BLaER1 treated with 17β-estradiol and CSF1 and Interleukin-3, amounts not matched to agents 10 nM and 100 nM (cell line): ENCODE results near the gene NRN1.
"Not testable (repeated sequence)": the region's sequence is repeated elsewhere in the genome, so short reads cannot be mapped to it uniquely, and the experiment has no call there.

Source experiments
- H3K27ac ChIP-seq, 11 experiments: shearing (Covaris generic); formaldehyde crosslinking; 2 replicates each; pipeline ENCODE4 v1.8.1; 2022
- H3K27me3 ChIP-seq, 11 experiments: shearing (Covaris generic); formaldehyde crosslinking; 2 replicates each; pipeline ENCODE4 v1.8.1; 2022
- H3K36me3 ChIP-seq, 11 experiments: shearing (Covaris generic); formaldehyde crosslinking; 2 replicates each; pipeline ENCODE4 v1.8.1; 2022
- H3K4me1 ChIP-seq, 10 experiments: shearing (Covaris generic); formaldehyde crosslinking; 2 replicates each; pipeline ENCODE4 v1.8.1; 2022
- H3K4me2 ChIP-seq, 11 experiments: shearing (Covaris generic); formaldehyde crosslinking; 2 replicates each; pipeline ENCODE4 v1.8.1; 2022
- H3K4me3 ChIP-seq, 10 experiments: shearing (Covaris generic); formaldehyde crosslinking; 2 replicates each; pipeline ENCODE4 v1.8.1; 2022
- H3K9ac ChIP-seq, 11 experiments: shearing (Covaris generic); formaldehyde crosslinking; 2 replicates each; pipeline ENCODE4 v1.8.1; 2022
- H3K9me3 ChIP-seq, 11 experiments: shearing (Covaris generic); formaldehyde crosslinking; replicated peaks in 1 of 11; 2 replicates each; pipeline ENCODE4 v1.8.1; 2022
- H4K20me1 ChIP-seq, 11 experiments: shearing (Covaris generic); formaldehyde crosslinking; 2 replicates each; pipeline ENCODE4 v1.8.1; 2022
- Cebpa-rat ChIP-seq, 11 experiments: shearing (Covaris generic); IDR thresholded peaks; 2 replicates each; pipeline ENCODE4 v1.8.1; 2022

NRN1 gene

DNA sequence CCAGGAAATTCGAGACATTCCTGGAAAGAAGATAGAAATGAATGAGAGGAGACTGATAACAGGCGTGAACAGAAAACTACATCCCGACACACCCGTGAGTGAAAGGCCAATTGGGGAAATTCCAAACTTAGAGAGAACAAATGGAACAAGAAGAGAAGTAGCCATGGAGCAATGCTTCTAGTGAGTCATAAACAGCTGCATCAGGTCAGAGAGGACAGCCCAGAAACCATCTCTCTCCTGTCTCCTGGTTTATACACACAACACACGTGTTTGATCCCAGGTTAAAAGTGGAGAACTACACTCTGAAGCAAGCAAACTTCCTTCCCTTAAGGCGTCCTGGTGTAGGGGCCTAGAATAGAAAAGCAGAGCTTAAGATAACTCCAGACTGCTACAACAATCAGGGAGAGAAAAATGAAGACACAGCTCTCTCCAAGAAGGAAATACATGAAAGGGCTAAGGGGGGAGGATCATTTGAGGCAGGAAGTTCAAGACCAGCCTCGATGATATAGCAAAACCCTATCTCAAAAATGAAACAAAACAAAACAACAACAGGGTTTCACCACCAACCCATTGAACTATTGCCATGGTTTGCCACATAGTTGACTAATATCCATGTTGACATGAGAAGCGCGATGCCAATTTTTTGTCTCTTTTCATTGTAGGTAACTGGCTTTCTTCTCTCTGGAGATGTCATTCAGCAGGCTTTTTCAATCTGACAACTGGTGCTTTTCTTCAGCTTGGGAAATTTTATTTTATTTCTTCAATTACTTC lies 26.9 kb downstream of the NRN1 start:
- H3K9ac ChIP-seq, result peak overlapping the region in 3 of 11 experiments; percentile 31 to 55 (median 45); a peak in 5 of 22 replicates
- peaks cover 0 to 9% (median 0%) of the 10 kb centered on the region in 11 experiments; a peak in 2 of 22 replicates for H3K9me3 ChIP-seq
- H3K36me3 ChIP-seq, result no peaks in the 10 kb centered on the region
- H4K20me1 ChIP-seq, result no peaks in the 10 kb centered on the region
- no peaks in the 10 kb centered on the region for H3K27me3 ChIP-seq
- peak overlapping the region in 9 of 11 experiments; percentile 17 to 82 (median 56); a peak in 15 of 22 replicates for H3K27ac ChIP-seq
- peak overlapping the region in 10 of 11 experiments; percentile 4 to 78 (median 48); a peak in 16 of 22 replicates for H3K4me2 ChIP-seq
- TF ChIP-seq Cebpa-rat (IDR thresholded peaks at IDR 0.05), result peak in 4 of 11 experiments; percentile 27 to 69 (median 55); a peak in 4 of 22 replicates
- no peak overlapping the region for H3K4me3 ChIP-seq
- H3K4me1 ChIP-seq, result peaks cover 6 to 34% (median 11%) of the 10 kb centered on the region in 10 experiments; a peak in 17 of 20 replicates

DNA sequence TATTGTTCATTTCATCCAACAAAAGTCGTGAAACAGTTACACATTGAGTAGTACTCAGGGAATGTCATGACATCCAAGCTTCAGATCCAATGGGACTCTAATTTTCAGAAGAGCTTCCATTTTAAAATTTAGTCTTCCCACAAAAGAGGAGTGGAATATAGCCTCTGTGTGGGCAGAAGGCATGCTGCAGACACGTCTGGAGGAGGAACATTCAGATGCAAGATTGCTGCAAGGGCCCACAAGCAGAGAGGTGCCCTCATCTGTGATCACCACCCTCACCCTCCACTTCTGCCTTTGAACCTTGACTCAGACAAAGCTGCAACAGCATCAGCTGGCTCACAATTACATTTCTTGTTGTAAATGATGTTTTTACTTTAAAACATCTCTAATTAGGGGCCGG lies 29.9 kb downstream of the NRN1 start:
- no peak for TF ChIP-seq Cebpa-rat (IDR thresholded peaks at IDR 0.05)

DNA sequence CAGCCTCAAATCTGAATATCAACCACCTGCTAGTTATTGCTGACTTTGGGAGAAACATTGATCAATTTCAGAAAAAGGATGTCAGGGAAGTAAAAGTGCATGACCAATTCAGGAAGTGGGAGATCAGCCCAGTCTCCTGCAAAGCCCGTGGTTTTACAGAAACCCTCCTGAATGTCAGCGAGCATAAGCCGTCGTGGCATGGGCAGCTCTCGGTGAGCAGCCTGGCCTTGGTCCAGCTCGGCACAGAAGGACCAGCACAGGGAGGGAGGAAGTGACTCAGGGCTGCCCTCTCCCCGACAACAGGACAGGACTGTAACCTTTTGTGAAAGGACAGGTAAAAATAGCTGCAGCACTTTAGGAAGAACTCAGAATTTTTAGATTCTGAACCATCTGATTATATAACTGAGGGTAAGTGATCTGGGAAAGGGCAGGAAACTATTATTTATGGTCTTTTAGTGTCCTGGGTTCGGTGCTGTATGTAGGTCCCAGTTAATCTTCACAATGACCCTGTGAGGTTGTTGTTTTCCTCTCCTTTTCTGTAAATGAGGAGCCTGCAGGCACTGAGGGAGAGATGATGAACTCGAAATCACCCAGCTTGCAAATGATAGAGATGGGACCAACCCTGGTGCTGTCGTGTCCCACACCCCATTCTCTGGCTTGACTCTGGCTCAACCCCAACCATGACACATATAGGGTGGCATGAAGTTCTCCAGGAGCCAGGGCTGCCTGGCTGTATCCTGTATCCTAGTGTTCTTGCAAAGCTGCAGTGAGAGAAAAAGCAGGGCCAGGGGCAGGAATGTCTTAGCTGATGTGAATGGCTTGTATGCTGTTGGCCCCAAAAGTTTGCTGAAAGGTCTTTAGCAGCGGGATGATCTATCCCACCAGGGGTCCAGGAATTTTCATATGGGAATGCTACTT lies 37.6 kb downstream of the NRN1 start:
- Histone ChIP-seq H3K27me3 (no peaks in the 10 kb centered on the region), H3K9ac (no peak overlapping the region), H4K20me1 (no peaks in the 10 kb centered on the region), H3K4me1 (peaks cover 0 to 14% (median 7%) of the 10 kb centered on the region in 10 experiments; a peak in 11 of 20 replicates), H3K36me3 (no peaks in the 10 kb centered on the region), H3K9me3 (no peaks in the 10 kb centered on the region), H3K4me3 (no peak overlapping the region), H3K4me2 (peak overlapping the region in 7 of 11 experiments; percentile 13 to 64 (median 43); a peak in 11 of 22 replicates), H3K27ac (no peak overlapping the region)
- no peak for TF ChIP-seq Cebpa-rat (IDR thresholded peaks at IDR 0.05)

More for the DNA sequence above, 29.9 kb downstream of the NRN1 start:
- peaks cover 0 to 9% (median 0%) of the 10 kb centered on the region in 11 experiments; a peak in 2 of 22 replicates for H3K9me3 ChIP-seq
- no peak overlapping the region for H3K9ac ChIP-seq
- peaks cover 0 to 29% (median 11%) of the 10 kb centered on the region in 10 experiments; a peak in 12 of 20 replicates for H3K4me1 ChIP-seq
- H3K4me2 ChIP-seq, result no peak overlapping the region
- no peaks in the 10 kb centered on the region for H3K27me3 ChIP-seq
- no peak overlapping the region for H3K27ac ChIP-seq
- H3K4me3 ChIP-seq, result no peak overlapping the region
- H4K20me1 ChIP-seq, result no peaks in the 10 kb centered on the region
- no peaks in the 10 kb centered on the region for H3K36me3 ChIP-seq

DNA sequence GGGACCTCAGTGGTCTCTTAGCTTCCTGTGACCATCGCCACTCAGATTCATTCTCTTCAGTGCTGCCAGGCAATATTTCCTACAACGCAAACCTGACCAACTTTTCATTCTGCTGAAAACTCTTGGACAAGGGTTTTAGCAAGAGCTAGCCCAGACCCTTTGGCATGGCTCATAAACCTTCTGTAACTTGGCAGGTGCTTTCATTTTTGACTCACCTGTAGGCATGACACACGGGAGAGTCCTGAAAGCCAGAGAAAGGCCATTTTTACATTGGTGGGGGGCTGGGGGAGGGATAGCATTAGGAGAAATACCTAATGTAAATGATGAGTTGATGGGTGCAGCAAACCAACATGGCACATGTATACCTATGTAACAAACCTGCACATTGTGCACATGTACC lies 38.7 kb downstream of the NRN1 start:
- H3K36me3 ChIP-seq, H3K9ac ChIP-seq: not testable (repeated sequence)

DNA sequence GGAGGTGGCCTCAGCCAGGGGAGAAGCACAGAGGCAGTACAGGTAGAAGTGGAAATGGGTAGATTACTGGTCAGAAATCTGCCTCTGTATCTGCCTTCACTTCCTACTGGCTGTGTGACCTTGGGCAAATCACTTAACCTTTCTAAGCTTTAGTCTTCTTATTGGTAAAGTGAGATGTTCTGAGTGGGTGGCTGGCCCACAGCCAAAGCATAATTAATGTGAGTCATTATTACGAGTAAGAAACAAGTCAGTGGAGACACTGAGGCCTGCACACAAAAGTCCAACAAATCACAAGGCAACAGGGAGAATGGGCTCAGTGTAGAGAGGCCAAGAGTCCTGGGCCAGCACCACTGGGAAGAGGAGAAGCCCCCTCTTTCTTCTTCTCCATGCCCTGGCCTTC lies 39.1 kb downstream of the NRN1 start:
- no peak for TF ChIP-seq Cebpa-rat (IDR thresholded peaks at IDR 0.05)
- H3K9ac ChIP-seq, result no peak overlapping the region
- H3K27ac ChIP-seq, result no peak overlapping the region
- H3K9me3 ChIP-seq, result peaks cover 0 to 8% (median 3%) of the 10 kb centered on the region in 11 experiments; a peak in 6 of 22 replicates
- H3K4me2 ChIP-seq, result no peak overlapping the region
- H4K20me1 ChIP-seq, result no peaks in the 10 kb centered on the region
- H3K36me3 ChIP-seq, result no peaks in the 10 kb centered on the region
- H3K4me3 ChIP-seq, result no peak overlapping the region
- H3K4me1 ChIP-seq, result peaks cover 0 to 14% (median 7%) of the 10 kb centered on the region in 10 experiments; a peak in 11 of 20 replicates
- no peaks in the 10 kb centered on the region for H3K27me3 ChIP-seq

More for the DNA sequence above, 38.7 kb downstream of the NRN1 start:
- not testable (repeated sequence) for H3K27ac ChIP-seq, H3K4me3 ChIP-seq, H3K27me3 ChIP-seq, H4K20me1 ChIP-seq, H3K4me2 ChIP-seq, H3K9me3 ChIP-seq
- H3K4me1 ChIP-seq, result peaks cover 0 to 14% (median 7%) of the 10 kb centered on the region in 10 experiments; a peak in 11 of 20 replicates

DNA sequence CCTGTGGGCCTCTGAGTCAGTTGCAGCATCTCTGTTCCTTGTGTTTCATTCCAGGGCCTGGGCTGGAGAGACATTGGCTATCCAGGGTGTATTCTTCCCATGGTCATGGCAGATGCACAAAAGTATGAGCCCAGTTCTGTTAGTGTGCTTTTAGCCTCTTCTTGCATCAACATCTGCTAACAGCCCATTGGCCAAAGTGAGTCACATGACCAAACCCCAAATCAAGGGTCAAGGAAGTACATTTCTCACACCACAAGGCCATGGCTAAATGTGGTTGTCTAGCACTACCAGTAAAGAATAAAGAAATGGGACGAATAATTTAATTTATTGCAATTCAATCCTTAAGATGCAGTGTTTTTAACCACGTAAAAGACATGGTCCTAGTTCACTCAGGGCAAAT lies 43.9 kb downstream of the NRN1 start:
- no peak for TF ChIP-seq Cebpa-rat (IDR thresholded peaks at IDR 0.05)
- H3K4me1 ChIP-seq, result no peaks in the 10 kb centered on the region

DNA sequence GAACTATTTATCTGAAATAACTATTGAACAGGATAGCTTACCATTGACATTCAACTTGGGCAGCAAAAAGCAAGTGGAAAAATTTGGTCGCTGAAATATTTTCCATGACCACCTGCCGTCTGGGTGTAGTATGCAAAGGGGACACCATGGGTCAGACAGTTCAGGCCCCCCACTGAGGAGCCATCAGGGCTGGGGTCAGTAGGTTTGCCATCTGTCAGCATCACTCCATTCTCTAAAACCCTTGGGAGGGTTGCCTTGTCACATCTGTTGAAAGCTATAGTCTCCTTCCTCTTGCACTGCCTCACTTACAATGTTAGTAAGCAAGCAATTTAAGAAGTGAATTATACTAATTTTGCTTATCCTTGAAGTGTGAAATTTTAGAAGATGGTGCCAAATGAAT lies 44.9 kb downstream of the NRN1 start:
- Histone ChIP-seq H3K27me3 (no peaks in the 10 kb centered on the region), H4K20me1 (no peaks in the 10 kb centered on the region), H3K4me2 (no peak overlapping the region), H3K27ac (no peak overlapping the region), H3K9ac (no peak overlapping the region), H3K36me3 (no peaks in the 10 kb centered on the region), H3K9me3 (peaks cover 0 to 9% (median 4%) of the 10 kb centered on the region in 11 experiments; a peak in 6 of 22 replicates), H3K4me1 (no peaks in the 10 kb centered on the region), H3K4me3 (no peak overlapping the region)
- TF ChIP-seq Cebpa-rat (IDR thresholded peaks at IDR 0.05), result no peak

More for the DNA sequence above, 43.9 kb downstream of the NRN1 start:
- no peaks in the 10 kb centered on the region for H3K36me3 ChIP-seq
- H3K27me3 ChIP-seq, result no peaks in the 10 kb centered on the region
- no peak overlapping the region for H3K4me2 ChIP-seq
- no peak overlapping the region for H3K4me3 ChIP-seq
- peaks cover 0 to 9% (median 4%) of the 10 kb centered on the region in 11 experiments; a peak in 6 of 22 replicates for H3K9me3 ChIP-seq
- no peaks in the 10 kb centered on the region for H4K20me1 ChIP-seq
- H3K9ac ChIP-seq, result no peak overlapping the region
- no peak overlapping the region for H3K27ac ChIP-seq

DNA sequence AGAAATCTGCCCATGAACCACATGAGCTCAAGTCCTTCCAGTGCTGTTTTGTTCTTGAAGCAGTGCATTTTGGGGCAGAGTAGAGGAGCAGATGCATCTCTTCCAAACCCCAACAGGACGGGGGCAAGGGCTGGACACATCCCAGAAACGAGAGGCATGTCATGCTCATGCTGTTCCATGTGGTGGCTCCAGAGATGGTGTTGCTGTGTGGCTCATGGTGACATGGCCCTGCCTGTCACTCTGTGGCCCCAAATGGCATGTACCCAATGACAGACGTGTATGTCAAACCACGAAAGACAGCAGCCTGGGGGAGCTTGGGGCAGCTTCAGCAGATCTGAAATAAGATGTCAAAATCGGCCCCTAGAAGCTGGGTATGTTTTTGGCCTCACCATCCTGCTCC lies 46.3 kb downstream of the NRN1 start:
- Histone ChIP-seq H3K36me3 (no peaks in the 10 kb centered on the region), H3K4me1 (no peaks in the 10 kb centered on the region), H4K20me1 (no peaks in the 10 kb centered on the region), H3K4me3 (no peak overlapping the region), H3K9ac (no peak overlapping the region), H3K9me3 (peaks cover 0 to 9% (median 4%) of the 10 kb centered on the region in 11 experiments; a peak in 6 of 22 replicates), H3K4me2 (no peak overlapping the region), H3K27ac (no peak overlapping the region), H3K27me3 (no peaks in the 10 kb centered on the region)
- TF ChIP-seq Cebpa-rat (IDR thresholded peaks at IDR 0.05), result no peak

DNA sequence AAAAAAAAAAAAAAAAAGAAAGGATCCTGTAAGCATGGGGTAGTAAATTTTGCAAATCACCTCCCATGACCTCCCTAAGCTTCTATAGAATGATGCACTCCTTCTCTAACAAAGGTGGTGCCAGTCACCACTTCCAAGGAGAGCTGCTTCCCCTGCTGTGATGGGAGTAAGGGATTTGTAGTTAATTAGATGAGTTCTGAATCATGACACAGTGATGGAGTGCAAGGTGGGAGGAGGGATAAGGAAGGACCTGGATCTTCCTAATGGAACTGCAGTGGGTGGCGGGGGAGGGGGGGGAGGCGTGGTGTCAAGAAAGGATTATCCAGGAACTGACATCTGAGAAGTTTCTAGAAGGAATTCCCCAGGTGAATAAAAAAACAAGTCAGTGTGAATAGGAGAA lies 47.8 kb downstream of the NRN1 start:
- Histone ChIP-seq H3K27me3 (no peaks in the 10 kb centered on the region), H3K4me3 (no peak overlapping the region), H3K36me3 (no peaks in the 10 kb centered on the region), H3K27ac (no peak overlapping the region), H3K4me2 (no peak overlapping the region), H4K20me1 (no peaks in the 10 kb centered on the region), H3K9ac (no peak overlapping the region), H3K9me3 (peaks cover 0 to 9% (median 4%) of the 10 kb centered on the region in 11 experiments; a peak in 6 of 22 replicates), H3K4me1 (no peaks in the 10 kb centered on the region)
- TF ChIP-seq Cebpa-rat (IDR thresholded peaks at IDR 0.05), result no peak
